K562 (cell line): ENCODE data around the gene CNBD2. TPM values are rescaled to one million over a fixed set of nuclear protein-coding genes. Genes with fewer than 3 reads are reported as not detected.

ENCODE experiments used
- ELF4 ChIP-seq: fragments of 450-650 bp; formaldehyde crosslinking; IDR thresholded peaks from 2 replicates; pipeline ENCODE4 v1.4.0; 2022; ENCODE audit warnings: missing genetic modification characterization
- ESRRA ChIP-seq: fragments of 450-650 bp; IDR thresholded peaks from 2 replicates; pipeline ENCODE4 v1.6.1; 2014; ENCODE audit warnings: low read depth, mild to moderate bottlenecking, moderate library complexity, borderline replicate concordance
- FOXM1 ChIP-seq, 2 experiments: fragments of 450-650 bp in 1 of 2; sonication (generic) in 1 of 2; formaldehyde crosslinking in 1 of 2; IDR thresholded peaks; 2 replicates each; pipeline versions ENCODE4 v1.6.1 to v1.9.0; 2017 to 2022; ENCODE audit warnings: low read depth in 2 of 2, mild to moderate bottlenecking in 2 of 2, missing genetic modification reagents in 1 of 2, moderate library complexity in 1 of 2
- JUND ChIP-seq, 2 experiments: IDR thresholded peaks; 2 replicates in 1 of 2; 3 replicates in 1 of 2; pipeline ENCODE4 v1.6.1; 2011; ENCODE audit warnings: borderline replicate concordance in 2 of 2, low read depth in 2 of 2, low read length in 2 of 2, improper control_type of control experiment in 1 of 2, missing biosample characterization in 1 of 2, missing genetic modification characterization in 1 of 2, missing genetic modification reagents in 1 of 2
- KAT7 ChIP-seq: sonication (generic); formaldehyde crosslinking; IDR thresholded peaks from 2 replicates; pipeline ENCODE4 v1.8.0; 2022; ENCODE audit warnings: missing genetic modification reagents, mild to moderate bottlenecking, borderline replicate concordance
- MEF2A ChIP-seq: IDR thresholded peaks from 2 replicates; pipeline ENCODE4 v1.6.1; 2011; ENCODE audit warnings: low read depth, mild to moderate bottlenecking, low read length, moderate library complexity; ENCODE audit not compliant: control insufficient read depth
- MEF2D ChIP-seq: conservative IDR thresholded peaks from 2 replicates; pipeline ENCODE4 v1.6.1; 2016; ENCODE audit warnings: low read depth, missing genetic modification characterization, missing compliant biosample characterization
- MTA2 ChIP-seq: fragments of 450-650 bp; IDR thresholded peaks from 2 replicates; pipeline ENCODE4 v1.6.1; 2016; ENCODE audit warnings: low read depth
- MTA3 ChIP-seq: fragments of 450-650 bp; formaldehyde crosslinking; IDR thresholded peaks from 2 replicates; pipeline ENCODE4 v1.6.1; 2017; ENCODE audit warnings: mild to moderate bottlenecking, borderline replicate concordance
- MYNN ChIP-seq, 2 experiments: sonication (generic); formaldehyde crosslinking in 1 of 2; IDR thresholded peaks; 2 replicates each; pipeline versions ENCODE4 v1.5.0 to v1.6.1; 2016 to 2020; ENCODE audit warnings: antibody characterized with exemption in 1 of 2, missing genetic modification reagents in 1 of 2
- SMAD4 ChIP-seq: fragments of 250-450 bp; sonication (Bioruptor Pico); conservative IDR thresholded peaks from 2 replicates; pipeline ENCODE4 v1.8.0; 2021; ENCODE audit warnings: inconsistent platforms, mild to moderate bottlenecking, moderate library complexity
- SREBF1 ChIP-seq: fragments of 150-350 bp; IDR thresholded peaks from 2 replicates; pipeline ENCODE4 v1.6.1; 2014; ENCODE audit warnings: antibody characterized with exemption, low read depth, low read length, borderline replicate concordance
- SRF ChIP-seq, 2 experiments: fragments of 250-450, 450-650 bp in 1 of 2; sonication (Bioruptor Pico) in 1 of 2; sonication (generic) in 1 of 2; formaldehyde crosslinking; IDR thresholded peaks; 2 replicates each; pipeline versions ENCODE4 v1.5.0 to v1.5.1; 2020 to 2022; ENCODE audit warnings: mild to moderate bottlenecking in 1 of 2, missing genetic modification reagents in 1 of 2
- TARDBP ChIP-seq: fragments of 450-650 bp; IDR thresholded peaks from 2 replicates; pipeline ENCODE4 v1.6.1; 2016
- ZBTB7A ChIP-seq: IDR thresholded peaks from 2 replicates; pipeline ENCODE4 v1.6.1; 2011; ENCODE audit warnings: low read depth, mild to moderate bottlenecking, low read length, moderate library complexity, borderline replicate concordance; ENCODE audit not compliant: control insufficient read depth
- ZNF175 ChIP-seq: fragments of 200-800 bp; sonication (Bioruptor generic); IDR thresholded peaks from 2 replicates; pipeline ENCODE4 v1.6.1; 2016; ENCODE audit warnings: low read depth, mild to moderate bottlenecking, missing genetic modification characterization, missing compliant biosample characterization
- ZNF232 ChIP-seq: sonication (generic); formaldehyde crosslinking; IDR thresholded peaks from 2 replicates; pipeline ENCODE4 v1.8.0; 2022; ENCODE audit warnings: mild to moderate bottlenecking, missing genetic modification reagents
- ZNF384 ChIP-seq: IDR thresholded peaks from 2 replicates; pipeline ENCODE4 v1.6.1; 2012; ENCODE audit warnings: low read depth, low read length, improper control_type of control experiment
- polyA plus RNA-seq, 8 experiments: library from polyadenylated mRNA; depleted of rRNA in 4 of 8; stranded (reverse) in 5 of 8; unstranded in 3 of 8; fragments of >200 nt; fragmentation: Nextera tagmentation in 2 of 8; fragmentation: Illumina TruSeq in 1 of 8; extraction: Ambion mirVana in 2 of 8; extraction: Trizol in 1 of 8; gene quantifications; 2 replicates each; pipeline versions ENCODE4 v1.2.1 to v1.2.3, GENCODE V29; 2011 to 2014; ENCODE audit warnings: inconsistent platforms in 1 of 8, missing spikeins in 1 of 8
- total RNA-seq, 7 experiments: library from RNA; depleted of rRNA in 6 of 7; stranded (reverse); fragments of >200 nt in 6 of 7; fragmentation: Illumina TruSeq in 2 of 7; extraction: Trizol in 2 of 7; gene quantifications; 2 replicates each; pipeline versions ENCODE4 v1.2.1 to v1.2.3, GENCODE V29; 2011 to 2021; ENCODE audit warnings: low replicate concordance in 1 of 7
- TF ChIP-seq, protein P1 (sequence below): fragments of 250-450 bp; sonication (Bioruptor Pico); IDR thresholded peaks from 2 replicates; pipeline ENCODE4 v1.9.0; 2021; ENCODE audit warnings: mild to moderate bottlenecking
- TF ChIP-seq, protein P2 (sequence below): fragments of 450-650 bp; formaldehyde crosslinking; conservative IDR thresholded peaks from 2 replicates; pipeline ENCODE4 v1.4.0; 2022; ENCODE audit warnings: mild to moderate bottlenecking, missing genetic modification characterization
- TF ChIP-seq, protein P3 (sequence below): fragments of 450-650 bp; IDR thresholded peaks from 2 replicates; pipeline ENCODE4 v1.6.1; 2017; ENCODE audit warnings: antibody characterized with exemption

Gene CNBD2
- total and polyA plus RNA-seq, 9 of the 15 experiments (the other 6 are each of a cell fraction or from before 2014, with no cell fraction given), result 3.2 to 17.5 (median 5.3) TPM

DNA sequence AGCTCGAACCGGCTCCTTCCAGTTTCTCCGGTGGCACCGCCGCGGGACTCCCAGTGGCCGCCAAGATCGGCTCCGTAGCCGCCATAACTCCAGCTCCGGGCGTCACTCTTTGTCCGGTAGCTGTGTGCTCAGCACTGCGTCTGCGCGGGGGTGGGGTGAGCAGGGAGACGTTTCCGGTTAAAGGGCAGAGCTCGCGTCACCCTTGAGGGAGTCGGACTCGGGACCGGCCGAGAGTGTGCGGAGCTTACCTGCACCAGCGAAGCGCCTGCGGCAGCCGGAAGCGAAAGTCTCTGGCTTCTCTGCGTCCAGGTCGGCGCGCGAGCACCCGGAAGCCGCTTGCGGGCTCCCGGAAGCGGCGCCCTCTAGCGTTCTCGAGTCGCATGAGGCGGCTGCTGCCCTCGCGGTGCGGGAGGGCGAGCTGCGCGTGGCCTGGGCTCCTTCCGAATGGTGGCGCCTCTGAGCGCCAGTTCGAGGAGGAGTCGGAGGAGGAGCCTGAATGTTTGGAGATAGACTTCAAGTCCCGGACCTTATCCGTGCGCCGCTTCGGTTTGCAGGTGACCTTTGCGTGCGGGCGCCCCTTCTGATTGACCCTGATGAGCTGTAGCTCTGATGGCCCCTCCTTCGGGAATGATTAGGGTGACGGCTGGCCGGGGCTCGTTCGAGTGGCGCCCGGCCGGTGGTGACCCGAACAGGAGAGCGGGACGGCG is 14.0 kb upstream of the CNBD2 start, which contains the start of gene SCAND1 (continued):
- TF ChIP-seq MTA2 (0 out of 2 replicates have a peak, but pooled peaks have one; percentile 15), ESRRA (peak; percentile 93), ZNF384 (peak; percentile 71; the same call in 1 of the 2 replicates), ZBTB7A (peak; percentile 69; the same call in 1 of the 2 replicates), SMAD4 (CRISPR knock-in tag) (peak; percentile 62; the same call in 1 of the 2 replicates), ELF4 (CRISPR knock-in tag) (no peak), JUND (IDR thresholded peaks at IDR 0.05; ENCODE audit: borderline replicate concordance, low read depth, low read length) (peak; percentile 81), JUND (tag; IDR thresholded peaks at IDR 0.05; ENCODE audit: borderline replicate concordance, low read depth, low read length) (peak; percentile 71; the same call in 1 of the 3 replicates), SRF (CRISPR knock-in tag; IDR thresholded peaks at IDR 0.05) (peak in 1 of 2 experiments; percentile 82; a peak in 2 of 4 replicates), MTA3 (peak; percentile 95), ZNF175 (CRISPR knock-in tag) (no peak), ZNF232 (CRISPR knock-in tag) (peak; percentile 54; the same call in 1 of the 2 replicates), FOXM1 (IDR thresholded peaks at IDR 0.05; ENCODE audit: low read depth) (no peak; the same call in 1 of the 2 replicates), FOXM1 (CRISPR knock-in tag; IDR thresholded peaks at IDR 0.05; ENCODE audit: low read depth) (no peak), KAT7 (CRISPR knock-in tag) (peak; percentile 85; the same call in 1 of the 2 replicates), TARDBP (peak; percentile 84; the same call in 1 of the 2 replicates), SREBF1 (peak; percentile 87; the same call in 1 of the 2 replicates), MEF2A (no peak; the same call in 1 of the 2 replicates), MYNN (IDR thresholded peaks at IDR 0.05) (no peak), MYNN (CRISPR knock-in tag; IDR thresholded peaks at IDR 0.05) (no peak), MEF2D (tag) (no peak)
- TF ChIP-seq, protein P1, sequence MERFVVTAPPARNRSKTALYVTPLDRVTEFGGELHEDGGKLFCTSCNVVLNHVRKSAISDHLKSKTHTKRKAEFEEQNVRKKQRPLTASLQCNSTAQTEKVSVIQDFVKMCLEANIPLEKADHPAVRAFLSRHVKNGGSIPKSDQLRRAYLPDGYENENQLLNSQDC (CRISPR knock-in tag), result peak; percentile 9; the same call in 1 of the 2 replicates
- TF ChIP-seq, protein P2, sequence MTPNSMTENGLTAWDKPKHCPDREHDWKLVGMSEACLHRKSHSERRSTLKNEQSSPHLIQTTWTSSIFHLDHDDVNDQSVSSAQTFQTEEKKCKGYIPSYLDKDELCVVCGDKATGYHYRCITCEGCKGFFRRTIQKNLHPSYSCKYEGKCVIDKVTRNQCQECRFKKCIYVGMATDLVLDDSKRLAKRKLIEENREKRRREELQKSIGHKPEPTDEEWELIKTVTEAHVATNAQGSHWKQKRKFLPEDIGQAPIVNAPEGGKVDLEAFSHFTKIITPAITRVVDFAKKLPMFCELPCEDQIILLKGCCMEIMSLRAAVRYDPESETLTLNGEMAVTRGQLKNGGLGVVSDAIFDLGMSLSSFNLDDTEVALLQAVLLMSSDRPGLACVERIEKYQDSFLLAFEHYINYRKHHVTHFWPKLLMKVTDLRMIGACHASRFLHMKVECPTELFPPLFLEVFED (CRISPR knock-in tag), result peak; percentile 58; the same call in 1 of the 2 replicates
- TF ChIP-seq, protein P3, sequence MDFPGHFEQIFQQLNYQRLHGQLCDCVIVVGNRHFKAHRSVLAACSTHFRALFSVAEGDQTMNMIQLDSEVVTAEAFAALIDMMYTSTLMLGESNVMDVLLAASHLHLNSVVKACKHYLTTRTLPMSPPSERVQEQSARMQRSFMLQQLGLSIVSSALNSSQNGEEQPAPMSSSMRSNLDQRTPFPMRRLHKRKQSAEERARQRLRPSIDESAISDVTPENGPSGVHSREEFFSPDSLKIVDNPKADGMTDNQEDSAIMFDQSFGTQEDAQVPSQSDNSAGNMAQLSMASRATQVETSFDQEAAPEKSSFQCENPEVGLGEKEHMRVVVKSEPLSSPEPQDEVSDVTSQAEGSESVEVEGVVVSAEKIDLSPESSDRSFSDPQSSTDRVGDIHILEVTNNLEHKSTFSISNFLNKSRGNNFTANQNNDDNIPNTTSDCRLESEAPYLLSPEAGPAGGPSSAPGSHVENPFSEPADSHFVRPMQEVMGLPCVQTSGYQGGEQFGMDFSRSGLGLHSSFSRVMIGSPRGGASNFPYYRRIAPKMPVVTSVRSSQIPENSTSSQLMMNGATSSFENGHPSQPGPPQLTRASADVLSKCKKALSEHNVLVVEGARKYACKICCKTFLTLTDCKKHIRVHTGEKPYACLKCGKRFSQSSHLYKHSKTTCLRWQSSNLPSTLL, result no peak
